Endometrial microvascular endothelial cells (primary cell): Measurements from ENCODE around the gene LIN28B. TPM values are rescaled to one million over a fixed set of nuclear protein-coding genes. Genes with fewer than 3 reads are reported as not detected.
"Not testable (repeated sequence)": the region's sequence is repeated elsewhere in the genome, so short reads cannot be mapped to it uniquely, and the experiment has no call there.

Experiments
- in situ Hi-C: cut with HindIII; loops from 2 replicates; pipeline ENCODE4 v1.10.0; 2017; ENCODE audit warnings: low sequenced_read_pairs, low pct_unique_long_range_greater_than_20kb; ENCODE audit errors: inconsistent ontology term
- total RNA-seq: library from RNA; depleted of rRNA; stranded (reverse); fragments of >200 nt; gene quantifications from one replicate; pipeline ENCODE4 v1.2.3, GENCODE V29; 2015; ENCODE audit errors: inconsistent ontology term

LIN28B gene
- total RNA-seq, 1 donor from 2014 or later, result not detected

GRCh38 chr6:104993576-104993975, 36.7 kb downstream of the LIN28B start:
- in situ Hi-C loops, result not testable (repeated sequence)

DNA sequence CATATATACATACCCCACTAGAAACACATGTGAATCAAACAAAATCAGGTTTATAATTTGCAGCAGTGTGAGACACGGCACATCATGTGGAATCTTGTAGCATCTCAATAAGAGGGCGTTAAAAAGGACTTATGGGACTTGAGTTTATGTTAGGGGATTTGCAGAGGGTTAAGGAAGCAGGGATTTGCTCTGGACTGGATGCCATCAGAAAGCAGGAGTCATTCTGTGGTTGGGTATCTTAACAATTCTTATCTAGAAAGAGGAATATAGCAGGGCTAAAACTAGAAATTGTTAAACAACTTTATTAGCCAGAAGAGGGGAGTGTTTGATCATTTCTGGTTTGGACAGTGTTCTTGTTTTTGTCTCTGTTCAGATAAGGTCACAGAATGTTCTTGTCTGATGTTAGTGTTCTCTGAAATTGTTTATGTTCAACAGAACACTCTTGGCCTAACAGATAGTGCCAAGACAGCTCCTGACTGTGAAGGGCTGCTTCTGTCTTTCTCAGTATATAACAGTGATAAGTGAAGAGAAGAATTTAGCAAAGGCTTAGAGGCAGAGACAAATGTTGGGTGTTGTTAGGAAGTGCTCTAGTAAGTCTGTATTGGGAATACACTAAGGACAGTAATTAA, 39.2 kb downstream of the LIN28B start:
- in situ Hi-C loops, result no loop called here

DNA sequence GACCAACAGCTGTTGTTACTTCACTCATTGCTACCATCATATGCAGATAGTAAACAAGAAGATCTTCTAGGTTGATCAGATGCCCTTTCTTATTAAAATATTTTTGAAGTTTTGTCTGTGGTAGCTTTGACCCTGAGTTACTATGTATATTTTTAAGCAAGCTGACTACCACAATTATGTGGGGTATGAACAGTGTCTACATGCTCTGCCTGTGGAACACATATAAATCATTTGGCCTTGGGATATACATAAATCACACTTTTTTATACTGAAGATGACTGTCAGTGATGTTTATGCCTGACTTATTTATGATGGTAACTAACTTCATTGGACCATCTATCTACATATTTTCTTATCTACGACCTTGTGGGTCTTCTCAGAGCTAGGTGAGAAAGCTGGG, 44.2 kb downstream of the LIN28B start:
- in situ Hi-C loops, result no loop called here

DNA sequence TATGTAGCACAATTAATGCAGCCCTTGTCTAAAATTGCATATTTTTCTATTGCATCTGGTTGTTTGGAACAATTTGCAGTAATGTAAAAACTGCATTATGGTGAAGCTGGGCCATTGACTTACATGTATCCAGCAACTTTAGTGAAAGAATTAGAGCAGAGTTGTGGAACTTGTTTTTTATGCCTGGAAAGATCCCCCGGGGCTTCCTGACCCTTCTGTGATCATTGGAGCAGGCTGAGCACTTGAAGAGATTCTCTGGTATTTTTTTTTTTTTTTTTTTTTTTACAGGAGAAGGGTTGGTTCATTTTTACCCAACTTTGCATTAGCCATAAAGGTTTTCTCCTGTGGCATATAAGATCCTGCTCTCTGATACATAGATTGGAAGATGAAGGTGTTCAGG, 45.0 kb downstream of the LIN28B start:
- in situ Hi-C loops, result no loop called here

- in situ Hi-C loops, result no loop called here
These were observed 48.5 kb downstream of the LIN28B start for GRCh38 chr6:105005451-105005850.

DNA sequence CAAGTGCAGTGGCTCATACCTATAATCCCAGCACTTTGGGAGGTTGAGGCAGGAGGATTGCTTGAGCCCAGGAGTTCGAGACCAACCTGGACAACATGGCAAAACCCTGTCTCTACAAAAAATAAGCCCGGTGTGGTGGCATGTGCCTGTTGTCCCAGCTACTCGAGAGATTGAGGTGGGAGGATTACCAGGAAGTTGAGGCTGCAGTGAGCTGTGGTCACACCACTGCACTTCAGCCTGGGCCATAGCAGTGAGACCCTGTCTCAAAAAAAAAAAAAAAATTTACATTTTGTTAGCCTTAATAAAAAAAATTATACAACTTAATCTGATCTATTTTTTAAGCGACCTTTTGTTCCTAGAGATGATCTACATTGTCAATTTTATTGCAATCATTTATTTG, 56.6 kb downstream of the LIN28B start:
- in situ Hi-C loops, result not testable (repeated sequence)

DNA sequence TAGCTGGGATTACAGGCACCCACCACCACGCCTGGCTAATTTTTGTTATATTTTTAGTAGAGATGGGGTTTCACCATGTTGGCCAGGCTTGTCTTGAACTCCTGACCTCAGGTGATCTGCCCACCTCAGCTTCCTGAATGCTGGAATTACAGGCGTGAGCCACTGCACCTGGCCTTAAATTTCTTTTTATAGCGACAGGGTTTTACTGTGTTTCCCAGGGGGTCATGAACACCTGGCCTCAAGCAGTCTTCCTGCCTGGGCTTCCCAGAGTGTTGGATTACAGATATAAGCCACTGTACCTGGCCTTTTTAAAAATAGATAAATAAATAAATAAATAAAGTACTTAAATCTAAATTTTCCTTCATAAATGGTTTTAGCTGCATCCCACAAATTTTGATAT, 57.5 kb downstream of the LIN28B start:
- in situ Hi-C loops, result no loop called here

- in situ Hi-C loops, result no loop called here
These were observed 58.0 kb downstream of the LIN28B start for GRCh38 chr6:105014954-105015353.

DNA sequence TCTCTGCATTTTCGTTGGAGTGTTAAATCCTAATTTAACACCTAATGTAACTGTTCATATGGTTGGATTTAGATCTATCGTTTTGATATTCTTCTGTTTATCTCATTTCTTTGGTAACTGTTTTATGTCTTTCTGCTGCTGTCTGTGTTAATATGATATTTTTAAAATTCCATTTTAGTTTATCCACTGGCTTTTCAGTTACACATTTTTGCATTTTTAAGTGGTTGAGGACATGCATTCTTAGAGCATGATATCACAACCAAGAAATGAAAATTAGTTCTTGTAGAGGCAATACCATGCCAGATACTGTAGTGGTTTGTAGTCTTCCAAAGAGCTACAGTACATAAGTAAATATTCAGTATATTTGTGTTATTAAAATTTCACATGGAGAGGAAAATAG, 58.6 kb downstream of the LIN28B start:
- in situ Hi-C loops, result no loop called here

DNA sequence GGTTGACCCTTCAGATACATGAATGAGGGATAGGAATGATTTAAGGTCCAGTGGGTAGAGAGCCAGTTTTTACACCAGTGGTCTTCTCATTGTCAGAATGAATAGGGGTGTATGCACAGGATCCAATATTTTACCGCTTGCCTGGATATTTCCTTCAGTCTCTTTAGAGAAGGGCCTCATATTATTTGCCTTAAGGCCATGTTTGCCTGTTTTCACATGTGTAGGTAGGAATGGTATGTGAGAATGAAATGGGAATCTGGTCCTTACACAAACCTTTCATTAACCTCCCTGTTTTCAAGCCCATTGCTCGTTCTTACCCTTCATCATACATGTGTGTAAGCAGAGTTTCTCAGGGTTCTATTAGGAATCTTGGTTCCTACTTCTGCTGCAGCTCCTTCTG, 62.4 kb downstream of the LIN28B start:
- in situ Hi-C loops, result no loop called here

DNA sequence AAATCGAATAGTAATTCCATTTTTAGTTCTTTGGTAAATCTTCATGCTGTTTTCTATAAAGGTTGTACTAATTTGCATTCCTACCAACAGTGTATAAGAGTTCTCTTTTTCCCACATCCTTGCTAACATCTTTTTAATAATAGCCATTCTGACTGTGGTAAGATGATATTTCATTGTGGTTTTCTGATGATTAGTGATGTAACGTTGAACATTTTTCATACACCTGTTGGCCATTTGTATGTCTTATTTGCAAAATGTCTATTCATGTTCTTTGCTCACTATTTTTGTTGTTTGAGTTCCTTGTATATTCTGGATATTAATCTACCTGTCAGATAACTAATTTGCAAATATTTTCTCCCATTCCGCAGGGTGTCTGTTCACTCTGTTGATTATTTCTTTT, 64.5 kb downstream of the LIN28B start:
- in situ Hi-C loops, result no loop called here

DNA sequence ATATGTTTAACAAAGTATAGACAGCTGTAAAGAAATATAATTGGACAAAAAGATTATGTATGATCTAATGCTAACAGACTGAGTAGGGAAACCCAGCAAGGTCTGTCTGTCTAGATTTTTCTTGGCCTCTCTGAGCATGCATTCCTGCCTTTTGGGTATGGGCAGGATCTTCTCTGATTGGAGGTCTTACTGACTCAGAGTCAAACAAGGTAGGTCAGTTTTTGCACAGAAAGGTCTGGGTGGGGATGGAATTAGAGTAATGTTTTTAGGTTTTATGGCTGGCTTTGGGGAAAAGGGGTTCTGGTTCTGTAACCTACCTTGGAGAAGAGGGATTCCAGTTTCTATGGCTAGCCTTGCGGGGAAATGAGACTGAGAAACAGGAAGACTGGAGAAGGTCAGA, 65.5 kb downstream of the LIN28B start:
- in situ Hi-C loops, result no loop called here

- in situ Hi-C loops, result no loop called here
These were observed 67.9 kb downstream of the LIN28B start for GRCh38 chr6:105024803-105025202.

GRCh38 chr6:105028898-105029297, 72.0 kb downstream of the LIN28B start:
- in situ Hi-C loops, result no loop called here

DNA sequence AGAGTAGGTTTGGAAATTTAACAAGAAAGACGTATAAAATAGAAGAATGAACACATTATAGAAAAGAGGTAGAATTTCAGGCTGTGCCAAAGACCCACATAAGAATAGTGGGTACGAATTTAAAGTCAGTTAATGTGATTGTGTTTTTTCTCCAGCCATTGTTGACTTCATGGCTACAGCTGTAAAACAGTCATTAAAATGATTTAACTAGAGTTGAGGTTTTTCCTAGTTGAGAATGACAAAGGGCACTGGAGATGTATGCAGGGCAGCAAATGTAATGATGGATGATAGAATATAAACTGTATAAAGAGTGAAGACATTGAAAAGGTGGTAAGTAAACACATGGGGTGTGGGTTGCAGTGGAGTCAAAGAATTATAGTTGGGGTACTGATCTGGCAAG, 72.7 kb downstream of the LIN28B start:
- in situ Hi-C loops, result no loop called here

DNA sequence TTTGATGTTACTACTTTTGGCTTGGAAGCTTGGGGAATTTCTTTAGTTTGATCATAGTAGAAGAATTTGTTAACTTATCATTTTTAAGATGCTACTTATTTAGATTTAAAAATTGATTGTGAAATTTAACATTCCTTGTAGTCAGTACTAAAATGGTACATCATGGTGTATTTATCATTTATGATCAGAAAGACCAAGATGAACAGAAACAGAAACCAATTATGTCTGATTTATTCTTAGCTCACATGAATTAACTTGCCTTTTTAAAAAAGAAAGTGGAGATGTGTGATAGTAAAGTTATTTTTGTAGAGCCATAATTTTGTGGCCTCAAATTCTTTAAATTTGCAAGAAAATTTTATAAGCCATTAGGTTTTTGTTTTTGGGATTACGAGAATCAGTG, 77.6 kb downstream of the LIN28B start:
- in situ Hi-C loops, result no loop called here

GRCh38 chr6:105035299-105035698, 78.4 kb downstream of the LIN28B start:
- in situ Hi-C loops, result no loop called here

DNA sequence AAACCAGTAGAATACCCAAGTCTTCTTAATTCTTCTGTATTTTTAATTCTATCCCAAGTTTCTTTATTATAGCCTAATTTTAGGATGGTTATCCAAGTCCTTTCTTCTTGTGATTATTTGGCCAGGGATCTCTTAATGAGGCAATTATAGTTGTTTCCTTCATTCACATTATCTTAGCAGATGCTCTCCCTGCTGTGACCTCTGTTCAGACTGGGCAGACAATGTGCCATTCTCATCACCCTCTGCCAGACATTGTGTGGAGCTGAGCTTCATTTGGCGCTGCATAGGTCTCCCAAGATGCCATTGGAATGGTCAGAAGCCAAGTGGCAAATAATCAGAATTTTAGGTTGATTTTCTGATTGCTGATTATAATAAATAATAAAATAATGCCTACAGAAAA, 79.4 kb downstream of the LIN28B start:
- in situ Hi-C loops, result no loop called here

GRCh38 chr6:105038259-105038658, 81.4 kb downstream of the LIN28B start:
- in situ Hi-C loops, result no loop called here

DNA sequence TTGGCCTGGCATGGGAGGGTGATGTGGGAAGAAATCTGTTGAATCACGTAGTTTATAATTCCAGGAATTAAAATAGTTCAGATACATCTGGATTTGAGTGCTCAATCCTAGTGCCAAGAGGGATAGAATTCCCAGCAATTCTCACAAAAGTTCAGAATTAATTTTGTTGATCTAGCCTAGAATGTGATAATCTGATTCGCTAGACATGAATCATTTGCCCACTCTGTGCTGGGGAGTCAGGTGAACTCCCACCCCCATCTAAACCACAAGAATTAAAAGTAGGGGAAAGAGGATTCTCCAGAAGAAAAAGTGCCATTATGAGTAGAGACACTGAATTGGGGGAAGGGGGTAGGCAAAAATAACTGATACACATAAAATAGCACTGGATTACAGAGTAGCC, 85.0 kb downstream of the LIN28B start:
- in situ Hi-C loops, result no loop called here

DNA sequence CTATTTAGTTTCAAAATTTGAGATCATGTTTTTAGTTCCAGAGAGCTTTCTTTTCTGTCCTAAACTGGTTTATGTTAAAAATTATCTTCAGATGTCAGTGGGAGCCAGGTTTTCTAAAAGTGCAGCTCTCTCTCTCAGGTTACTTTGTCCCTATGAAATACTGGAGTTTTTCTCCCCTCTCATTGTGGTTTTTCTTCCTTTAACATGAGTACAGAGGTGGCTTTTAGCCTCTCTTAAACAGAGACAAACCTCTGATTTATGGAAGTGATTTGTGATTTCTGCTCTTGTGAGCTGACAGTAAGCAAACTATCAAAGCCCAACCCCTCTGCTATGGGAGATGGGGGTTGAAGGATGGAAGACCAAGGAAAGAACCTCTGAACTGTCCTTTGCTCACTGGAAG, 85.7 kb downstream of the LIN28B start:
- in situ Hi-C loops, result no loop called here
